Uterus (tissue), 2 donors: ENCODE results near the gene AAGAB.

Experiments
- CTCF ChIP-seq, 4 experiments: fragments of 200-600 bp in 2 of 4; fragments of 450-650 bp in 2 of 4; sonication (generic) in 2 of 4; IDR thresholded peaks; one replicate each; pipeline ENCODE4 v1.5.1; 2016 to 2019; ENCODE audit warnings: antibody characterized with exemption in 4 of 4, mild to moderate bottlenecking in 2 of 4, moderate library complexity in 1 of 4
- POLR2A ChIP-seq, 2 donors: fragments of 450-650 bp; IDR thresholded peaks; one replicate each; pipeline ENCODE4 v1.6.1; 2016; ENCODE audit warnings: antibody characterized with exemption in 2 of 2, mild to moderate bottlenecking in 1 of 2, moderate library complexity in 1 of 2

GRCh38 chr15:67253549-67254237 is 768 bp downstream of the AAGAB start:
- no peak for TF ChIP-seq CTCF (IDR thresholded peaks at IDR 0.05)
- TF ChIP-seq POLR2A (IDR thresholded peaks at IDR 0.05), result no peak
